ENCODE measurements around the gene SEPTIN10. TPM values are rescaled to one million over a fixed set of nuclear protein-coding genes. Genes with fewer than 3 reads are reported as not detected.
A peak's percentile ranks its signal among the peaks of the same experiment; 100 is the strongest.
"Not testable (repeated sequence)": the region's sequence is repeated elsewhere in the genome, so short reads cannot be mapped to it uniquely, and the experiment has no call there.

SEPTIN10 gene
- total and polyA plus RNA-seq, 4 donors = 30.2 to 117 (median 48.3) TPM

DNA sequence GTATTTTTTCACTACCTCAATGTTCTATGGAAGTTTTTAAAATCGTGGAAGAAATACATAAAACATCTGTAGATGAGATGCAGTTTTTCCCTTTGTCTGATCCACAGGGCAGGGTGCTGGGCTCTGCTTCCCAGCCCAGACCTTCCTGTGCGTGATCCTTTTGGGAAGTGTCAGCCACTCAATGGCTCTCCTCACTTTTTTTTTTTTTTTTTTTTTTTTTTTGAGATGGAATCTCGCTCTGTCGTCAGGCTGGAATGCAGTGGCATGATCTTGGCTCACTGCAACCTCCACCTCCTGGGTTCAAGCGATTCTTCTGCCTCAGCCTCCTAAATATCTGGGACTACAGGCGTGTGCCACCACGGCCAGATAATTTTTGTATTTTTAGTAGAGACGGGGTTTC, 33.2 kb upstream of the SEPTIN10 start:
- DNase-seq (no peak), ATAC-seq (ENCODE audit: insufficient read depth, low FRiP score) (no peak)
- Histone ChIP-seq H3K9me3 (ENCODE audit: control insufficient read depth in 4 of 4, insufficient read depth in 3 of 4, low read length in 3 of 4) (no peaks in the 10 kb centered on the region), H3K9ac (ENCODE audit: insufficient read depth in 1 of 2, low read length in 2 of 2) (no peak overlapping the region), H3K4me1 (ENCODE audit: control insufficient read depth in 5 of 5, insufficient read depth in 5 of 5, low read length in 5 of 5) (peaks cover 0 to 7% (median 4%) of the 10 kb centered on the region in 5 donors), H3K36me3 (ENCODE audit: control insufficient read depth in 4 of 4, insufficient read depth in 4 of 4, low read length in 4 of 4) (no peaks in the 10 kb centered on the region), H3K4me3 (no peak overlapping the region), H3K27me3 (ENCODE audit: control insufficient read depth in 3 of 3, insufficient read depth in 3 of 3, low read length in 2 of 3) (no peaks in the 10 kb centered on the region), H3K27ac (ENCODE audit: low read depth in 1 of 2, low read length in 1 of 2) (no peak overlapping the region)
- TF ChIP-seq, protein P1, sequence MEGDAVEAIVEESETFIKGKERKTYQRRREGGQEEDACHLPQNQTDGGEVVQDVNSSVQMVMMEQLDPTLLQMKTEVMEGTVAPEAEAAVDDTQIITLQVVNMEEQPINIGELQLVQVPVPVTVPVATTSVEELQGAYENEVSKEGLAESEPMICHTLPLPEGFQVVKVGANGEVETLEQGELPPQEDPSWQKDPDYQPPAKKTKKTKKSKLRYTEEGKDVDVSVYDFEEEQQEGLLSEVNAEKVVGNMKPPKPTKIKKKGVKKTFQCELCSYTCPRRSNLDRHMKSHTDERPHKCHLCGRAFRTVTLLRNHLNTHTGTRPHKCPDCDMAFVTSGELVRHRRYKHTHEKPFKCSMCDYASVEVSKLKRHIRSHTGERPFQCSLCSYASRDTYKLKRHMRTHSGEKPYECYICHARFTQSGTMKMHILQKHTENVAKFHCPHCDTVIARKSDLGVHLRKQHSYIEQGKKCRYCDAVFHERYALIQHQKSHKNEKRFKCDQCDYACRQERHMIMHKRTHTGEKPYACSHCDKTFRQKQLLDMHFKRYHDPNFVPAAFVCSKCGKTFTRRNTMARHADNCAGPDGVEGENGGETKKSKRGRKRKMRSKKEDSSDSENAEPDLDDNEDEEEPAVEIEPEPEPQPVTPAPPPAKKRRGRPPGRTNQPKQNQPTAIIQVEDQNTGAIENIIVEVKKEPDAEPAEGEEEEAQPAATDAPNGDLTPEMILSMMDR (IDR thresholded peaks at IDR 0.05; ENCODE audit: control extremely low read depth, extremely low read depth) = no peak
- WGBS, 2 donors = 93 to 94% methylated on average over 8 of the region's 8 CpGs

DNA sequence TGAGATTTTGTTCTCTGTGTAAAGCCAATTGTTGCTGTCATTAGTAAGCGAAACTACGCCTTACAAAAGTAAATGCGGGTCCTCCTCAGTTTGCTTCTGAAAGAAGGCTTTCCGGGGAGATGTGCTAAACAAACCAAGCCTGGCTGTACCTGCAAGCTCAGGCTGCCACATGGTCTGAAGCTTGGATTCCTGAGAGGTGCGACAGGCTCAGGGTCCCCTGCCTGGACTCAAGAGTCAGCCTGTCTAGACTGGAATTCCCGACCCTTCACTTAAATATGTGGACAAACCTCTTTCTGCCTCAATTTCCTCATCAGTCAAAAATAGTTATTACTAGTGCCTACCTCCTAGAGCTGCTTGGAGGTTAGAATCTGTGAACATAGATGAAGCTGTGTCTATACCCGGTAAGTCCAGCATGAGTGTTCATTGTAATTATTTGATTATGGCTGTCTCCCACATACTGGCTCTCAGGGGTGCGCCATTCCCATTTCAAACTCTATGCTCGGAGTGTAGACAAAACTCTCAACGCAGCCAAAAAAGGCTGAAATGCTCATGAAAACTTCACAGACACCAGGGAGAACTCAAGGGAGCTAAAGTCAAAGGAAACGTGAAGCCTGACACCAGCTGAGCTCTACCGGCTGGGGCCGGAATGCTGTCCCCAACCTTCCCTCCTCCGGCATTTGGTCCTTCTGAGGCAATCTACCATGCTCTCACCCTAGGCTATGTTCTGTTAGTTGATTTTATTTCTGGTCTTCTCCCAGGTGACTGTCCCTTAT, 31.8 kb upstream of the SEPTIN10 start:
- Histone ChIP-seq H3K27ac (ENCODE audit: low read depth in 1 of 2, low read length in 1 of 2) (peak overlapping the region in 1 of 2 donors; percentile 63), H3K36me3 (ENCODE audit: control insufficient read depth in 4 of 4, insufficient read depth in 4 of 4, low read length in 4 of 4) (no peaks in the 10 kb centered on the region), H3K9ac (ENCODE audit: insufficient read depth in 1 of 2, low read length in 2 of 2) (no peak overlapping the region), H3K4me3 (no peak overlapping the region), H3K27me3 (ENCODE audit: control insufficient read depth in 3 of 3, insufficient read depth in 3 of 3, low read length in 2 of 3) (no peaks in the 10 kb centered on the region), H3K9me3 (ENCODE audit: control insufficient read depth in 4 of 4, insufficient read depth in 3 of 4, low read length in 3 of 4) (no peaks in the 10 kb centered on the region), H3K4me1 (ENCODE audit: control insufficient read depth in 5 of 5, insufficient read depth in 5 of 5, low read length in 5 of 5) (peaks cover 0 to 7% (median 4%) of the 10 kb centered on the region in 5 donors)
- TF ChIP-seq, protein P1 (IDR thresholded peaks at IDR 0.05; ENCODE audit: control extremely low read depth, extremely low read depth) = no peak
- ATAC-seq (ENCODE audit: insufficient read depth, low FRiP score) (no peak), DNase-seq (peak in 2 of 3 donors; percentile 24 to 36)
- WGBS, 2 donors = 93 to 97% methylated on average over 14 of the region's 14 CpGs

DNA sequence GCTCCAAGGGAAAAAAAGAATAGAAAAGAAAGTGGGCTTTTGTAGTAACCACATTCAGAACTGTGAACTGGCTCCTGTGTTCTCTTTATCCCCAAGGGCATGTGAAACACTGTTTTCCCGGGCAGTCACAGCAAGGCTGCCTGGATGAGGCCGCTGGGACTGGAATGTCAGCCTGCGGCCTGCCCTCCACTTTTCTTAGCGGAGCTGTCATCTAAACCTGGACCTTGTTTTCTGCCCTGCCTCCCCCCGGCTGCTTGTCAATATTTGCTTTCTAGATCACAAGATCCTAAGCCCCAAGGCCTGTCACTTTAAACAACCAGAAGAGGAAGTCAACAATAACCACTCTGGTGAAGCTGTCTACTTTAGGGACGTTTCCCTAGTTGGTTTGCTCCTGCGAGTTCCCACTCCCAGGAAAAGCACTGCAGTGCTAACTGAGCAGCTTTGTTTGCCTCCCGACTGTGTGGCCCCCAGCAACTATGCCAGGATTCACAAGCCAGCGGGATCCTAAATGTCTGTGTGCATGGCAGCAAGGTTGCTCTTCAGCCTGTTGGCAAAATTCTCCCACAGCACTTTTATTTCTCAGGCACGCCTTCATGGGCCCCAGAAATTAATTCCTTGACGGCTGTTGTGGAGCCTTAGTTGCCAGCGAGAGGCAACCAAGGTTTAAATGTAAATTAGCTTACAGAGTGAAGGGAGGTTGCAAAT, 31.0 kb upstream of the SEPTIN10 start:
- Histone ChIP-seq H3K9ac (ENCODE audit: insufficient read depth in 1 of 2, low read length in 2 of 2) (peak overlapping the region in 1 of 2 donors; percentile 13), H3K9me3 (ENCODE audit: control insufficient read depth in 4 of 4, insufficient read depth in 3 of 4, low read length in 3 of 4) (no peaks in the 10 kb centered on the region), H3K27me3 (ENCODE audit: control insufficient read depth in 3 of 3, insufficient read depth in 3 of 3, low read length in 2 of 3) (no peaks in the 10 kb centered on the region), H3K4me3 (no peak overlapping the region), H3K36me3 (ENCODE audit: control insufficient read depth in 4 of 4, insufficient read depth in 4 of 4, low read length in 4 of 4) (no peaks in the 10 kb centered on the region), H3K4me1 (ENCODE audit: control insufficient read depth in 5 of 5, insufficient read depth in 5 of 5, low read length in 5 of 5) (peaks cover 0 to 7% (median 4%) of the 10 kb centered on the region in 5 donors), H3K27ac (ENCODE audit: low read depth in 1 of 2, low read length in 1 of 2) (peak overlapping the region in 1 of 2 donors; percentile 63)
- DNase-seq = peak; percentile 19 to 48 (median 31)
- ATAC-seq (ENCODE audit: insufficient read depth, low FRiP score) = peak; percentile 31
- TF ChIP-seq, protein P1 (IDR thresholded peaks at IDR 0.05; ENCODE audit: control extremely low read depth, extremely low read depth) = no peak
- WGBS, 2 donors = 39 to 50% methylated on average over 12 of the region's 12 CpGs

DNA sequence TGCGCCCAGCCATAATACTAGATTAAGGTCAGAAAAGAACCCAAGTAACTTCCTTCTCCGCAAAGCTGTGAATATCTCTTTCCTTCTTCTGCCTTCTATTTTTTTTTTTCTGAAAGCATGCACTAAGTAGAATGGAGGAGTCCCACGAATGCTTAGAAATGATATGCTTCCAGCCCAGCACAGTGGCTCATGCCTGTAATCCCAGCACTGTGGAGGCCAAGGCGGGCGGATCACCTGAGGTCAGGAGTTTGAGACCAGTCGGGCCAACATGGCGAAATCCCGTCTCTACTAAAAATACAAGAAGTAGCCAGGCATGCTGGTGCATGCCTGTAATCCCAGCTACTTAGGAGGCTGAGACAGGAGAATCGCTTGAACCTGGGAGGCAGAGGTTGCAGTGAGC, 26.2 kb upstream of the SEPTIN10 start:
- H3K36me3 ChIP-seq (ENCODE audit: control insufficient read depth in 4 of 4, insufficient read depth in 4 of 4, low read length in 4 of 4); H3K27ac ChIP-seq (ENCODE audit: low read depth in 1 of 2, low read length in 1 of 2); H3K4me1 ChIP-seq (ENCODE audit: control insufficient read depth in 5 of 5, insufficient read depth in 5 of 5, low read length in 5 of 5); H3K9ac ChIP-seq (ENCODE audit: insufficient read depth in 1 of 2, low read length in 2 of 2); H3K9me3 ChIP-seq (ENCODE audit: control insufficient read depth in 4 of 4, insufficient read depth in 3 of 4, low read length in 3 of 4); H3K4me3 ChIP-seq; H3K27me3 ChIP-seq (ENCODE audit: control insufficient read depth in 3 of 3, insufficient read depth in 3 of 3, low read length in 2 of 3); ATAC-seq (ENCODE audit: insufficient read depth, low FRiP score); DNase-seq: not testable (repeated sequence)
- WGBS, 2 donors = 96% methylated on average over 9 of the region's 9 CpGs

Data from lung (tissue), 12 donors.